ENCODE results near the gene FXYD2. TPM values are rescaled to one million over a fixed set of nuclear protein-coding genes. Genes with fewer than 3 reads are reported as not detected.

The FXYD2 gene
- total RNA-seq, 1 experiment from 2014 or later: 0.39 TPM

- DNase-seq (ENCODE audit: low read depth, low spot score) (no peak), ATAC-seq (no peak)
- Histone ChIP-seq H3K27me3 (ENCODE audit: control insufficient read depth, insufficient read depth, low read length) (no peaks in the 10 kb centered on the region; the same call in 1 of the 2 replicates), H3K4me3 (ENCODE audit: low read depth in 2 of 2, low read length in 2 of 2) (no peak overlapping the region), H3K9me3 (ENCODE audit: control insufficient read depth, insufficient read depth, low read depth, low read length) (no peaks in the 10 kb centered on the region), H3K4me1 (ENCODE audit: control insufficient read depth, insufficient read depth, low read length) (peaks cover 20% of the 10 kb centered on the region), H3K27ac (ENCODE audit: low read length) (no peak overlapping the region), H3K36me3 (ENCODE audit: control insufficient read depth, insufficient read depth, low read length) (no peaks in the 10 kb centered on the region)
- CTCF ChIA-PET: interaction anchor here (0.7 to 3.7 kb wide), 3 partner anchors 57 to 394 kb away, joined by 3 to 25 read pairs (median 13); no protein-coding TSS in a partner anchor
- in situ Hi-C loops (cut with HindIII; ENCODE audit: low pct_unique_long_range_greater_than_20kb, low sequenced_read_pairs): loop anchor here (25.0 kb wide), 1 partner anchor 383 kb away; no protein-coding TSS in a partner anchor
- TF ChIP-seq CTCF (IDR thresholded peaks at IDR 0.05): no peak
- TF ChIP-seq SIN3A (IDR thresholded peaks at IDR 0.05; ENCODE audit: borderline replicate concordance, insufficient read depth, low read depth, low read length): no peak
- no peak for TF ChIP-seq POLR2AphosphoS5 (IDR thresholded peaks at IDR 0.05; ENCODE audit: low read depth, low read length)
- TF ChIP-seq TCF7L2 (IDR thresholded peaks at IDR 0.05; ENCODE audit: low read depth, low read length): no peak
- TF ChIP-seq REST (IDR thresholded peaks at IDR 0.05; ENCODE audit: insufficient read depth in 1 of 2, low read depth in 2 of 2, low read length in 1 of 2): no peak
- POLR2A ChIA-PET: no interaction called here
- intact Hi-C loops (cut with micrococcal nuclease; ENCODE audit: unreplicated experiment): loop anchor here (5.0 kb wide), 1 partner anchor 232 kb away; no protein-coding TSS in a partner anchor
- no TSS peak for BruUV-seq (replicated peaks)
Measured at GRCh38 chr11:117820071-117820470, 4.5 kb downstream of the FXYD2 start.

- ChIA-PET POLR2A (no interaction called here), CTCF (interaction anchor here (0.7 to 3.7 kb wide), 8 partner anchors 12 to 393 kb away, joined by 3 to 25 read pairs (median 6); no protein-coding TSS in a partner anchor)
- H3K4me3 ChIP-seq (ENCODE audit: low read depth in 2 of 2, low read length in 2 of 2): no peak overlapping the region
- H3K36me3 ChIP-seq (ENCODE audit: control insufficient read depth, insufficient read depth, low read length): no peaks in the 10 kb centered on the region
- in situ Hi-C loops (cut with HindIII; ENCODE audit: low pct_unique_long_range_greater_than_20kb, low sequenced_read_pairs) (loop anchor here (25.0 kb wide), 1 partner anchor 382 kb away; no protein-coding TSS in a partner anchor), intact Hi-C loops (cut with micrococcal nuclease; ENCODE audit: unreplicated experiment) (loop anchor here (5.0 kb wide), 1 partner anchor 233 kb away; no protein-coding TSS in a partner anchor)
- peaks cover 20% of the 10 kb centered on the region for H3K4me1 ChIP-seq (ENCODE audit: control insufficient read depth, insufficient read depth, low read length)
- ATAC-seq: peak; percentile 65
- TF ChIP-seq CTCF (IDR thresholded peaks at IDR 0.05) (peak; percentile 90), REST (IDR thresholded peaks at IDR 0.05; ENCODE audit: insufficient read depth in 1 of 2, low read depth in 2 of 2, low read length in 1 of 2) (no peak)
- no peak for DNase-seq (ENCODE audit: low read depth, low spot score)
- BruUV-seq (replicated peaks): no TSS peak
- no peaks in the 10 kb centered on the region; the same call in 1 of the 2 replicates for H3K27me3 ChIP-seq (ENCODE audit: control insufficient read depth, insufficient read depth, low read length)
- H3K9me3 ChIP-seq (ENCODE audit: control insufficient read depth, insufficient read depth, low read depth, low read length): no peaks in the 10 kb centered on the region
- no peak overlapping the region for H3K27ac ChIP-seq (ENCODE audit: low read length)
Measured at GRCh38 chr11:117819096-117820040, 5.2 kb downstream of the FXYD2 start.
